H4 (cell line): ENCODE measurements around the gene ZG16B. TPM values are rescaled to one million over a fixed set of nuclear protein-coding genes. Genes with fewer than 3 reads are reported as not detected.

ENCODE experiments used
- DNase-seq: peaks from one replicate; pipeline ENCODE4 v3.0.0-alpha.2; 2015; ENCODE audit warnings: low spot score
- total RNA-seq: library from RNA; depleted of rRNA; stranded (reverse); fragments of >200 nt; shearing (Covaris generic); gene quantifications from 2 replicates; pipeline ENCODE4 v1.2.3, GENCODE V29; 2014

Gene ZG16B
- total RNA-seq, 1 experiment from 2014 or later = 0.14 TPM

DNA sequence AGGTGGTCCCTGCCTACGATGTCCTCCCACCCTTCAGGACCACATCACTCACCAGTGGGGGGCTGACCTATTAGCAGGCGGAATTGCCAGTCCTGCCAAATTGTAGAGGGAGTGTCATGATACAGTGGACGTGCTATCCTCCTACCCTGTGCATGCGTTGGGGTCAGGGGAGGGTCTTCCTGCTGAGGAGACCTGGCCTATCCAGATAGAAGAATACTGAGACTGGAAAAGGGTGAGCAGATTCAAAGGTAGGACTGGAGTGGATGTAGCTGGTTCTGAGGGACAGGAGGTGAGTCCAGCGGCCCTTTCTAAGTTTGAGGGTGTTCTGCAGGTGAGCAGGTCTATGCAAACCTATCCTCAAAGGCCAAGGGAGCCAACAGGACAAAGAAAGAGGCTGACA is 23.8 kb upstream of the ZG16B start:
- DNase-seq = no peak

DNA sequence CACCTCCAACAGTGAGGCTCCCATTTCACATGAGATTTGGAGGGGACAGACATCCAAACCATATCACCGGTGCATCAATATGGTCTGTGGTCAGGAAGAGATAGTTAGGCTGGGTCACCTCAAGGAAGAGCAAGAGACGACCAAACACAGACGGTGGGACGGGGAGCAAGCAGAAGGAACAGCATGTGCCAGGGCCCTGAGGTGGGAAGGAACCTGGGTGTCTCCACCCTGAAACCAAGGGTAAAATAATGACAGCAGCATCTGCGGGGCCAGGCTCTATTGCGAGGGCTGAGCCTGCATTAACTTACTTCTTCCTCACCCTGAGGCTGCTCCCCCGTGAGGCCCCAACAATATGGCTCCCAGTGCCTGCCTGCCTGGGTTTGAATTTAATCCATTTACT is 21.9 kb upstream of the ZG16B start:
- no peak for DNase-seq

DNA sequence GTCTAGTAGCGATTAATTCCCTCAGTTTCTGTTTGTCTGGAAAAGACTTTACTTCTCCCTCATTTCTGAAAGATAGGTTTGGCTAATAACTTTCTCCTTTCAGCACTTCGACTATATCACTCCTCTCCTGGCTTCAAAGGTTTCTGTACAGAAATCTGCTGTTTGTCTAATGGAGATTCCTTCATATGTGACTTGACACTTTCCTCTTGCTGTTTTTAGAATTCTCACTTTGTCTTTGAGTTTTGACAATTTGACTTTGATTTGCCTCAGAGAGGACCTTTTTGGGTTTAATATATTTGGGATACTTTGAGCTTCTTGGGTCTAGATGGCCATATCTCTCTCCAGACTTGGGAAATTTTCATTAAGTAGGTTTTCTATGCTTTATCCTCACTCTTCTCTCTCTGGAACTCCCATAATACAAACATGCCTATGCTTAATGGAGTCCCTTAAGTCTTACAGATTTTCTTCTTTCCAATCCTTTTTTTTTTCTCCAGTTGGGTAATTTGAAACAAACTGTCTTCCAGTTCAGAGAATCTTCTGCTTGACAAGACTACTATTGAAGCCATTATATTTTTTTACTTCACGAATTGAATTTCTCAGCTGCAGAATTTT is 20.8 kb upstream of the ZG16B start:
- no peak for DNase-seq

DNA sequence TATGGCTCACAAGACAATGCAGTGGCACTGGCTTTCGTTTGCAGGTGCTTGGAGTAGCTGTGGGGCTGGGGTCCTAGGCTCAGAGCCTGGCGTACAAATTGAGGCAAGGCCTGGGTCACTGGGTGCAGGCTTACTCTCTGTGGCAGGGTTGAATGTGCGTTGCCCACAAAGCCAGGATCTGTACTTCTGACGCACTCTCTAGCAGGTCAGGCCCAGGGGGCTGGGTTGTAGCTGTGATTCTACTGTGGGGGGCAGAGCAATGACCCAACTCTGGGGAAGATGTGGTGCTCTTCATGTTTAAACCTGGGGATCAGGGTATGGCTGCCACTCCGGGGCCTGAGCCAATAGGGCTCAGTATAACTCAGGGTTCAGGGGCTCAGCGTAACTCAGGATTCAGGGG is 19.5 kb upstream of the ZG16B start:
- no peak for DNase-seq

DNA sequence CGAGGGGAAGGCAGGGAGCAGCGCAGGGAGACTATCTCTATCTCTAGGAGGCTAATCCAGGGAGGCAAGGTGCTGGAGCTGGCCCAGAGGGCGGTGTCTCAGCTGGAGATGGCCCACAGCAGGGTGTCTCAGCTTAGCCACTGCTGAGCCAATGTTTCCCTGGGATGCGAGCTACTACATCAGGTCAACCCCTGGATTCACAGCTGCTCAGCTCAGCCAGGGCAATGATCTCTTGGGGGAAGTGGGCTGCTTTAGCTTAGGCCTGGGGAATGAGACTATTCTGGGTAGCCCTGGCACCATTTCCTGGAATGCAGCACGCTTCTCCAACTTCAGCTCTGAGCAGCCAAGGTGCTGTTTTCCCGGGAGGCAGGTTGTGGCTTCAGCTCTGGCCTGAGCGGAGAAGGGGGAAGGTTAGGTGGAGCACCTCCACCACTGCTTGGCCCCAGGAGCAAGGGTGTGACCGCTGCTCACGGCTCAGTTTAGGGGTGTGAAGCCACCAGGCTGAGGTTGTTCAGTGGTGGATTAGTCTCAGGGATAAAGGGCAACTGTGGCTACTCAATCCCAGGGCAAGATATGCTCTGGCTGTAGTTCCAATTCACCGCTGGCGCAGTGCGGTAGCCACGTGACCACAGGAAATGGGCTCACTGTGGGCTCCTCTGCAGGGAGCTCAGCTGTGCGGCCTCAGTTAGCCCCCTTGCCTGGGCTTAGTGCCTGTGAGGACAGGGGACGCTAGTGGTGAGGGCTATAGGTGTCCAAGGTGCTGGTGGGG is 18.2 kb upstream of the ZG16B start:
- no peak for DNase-seq

DNA sequence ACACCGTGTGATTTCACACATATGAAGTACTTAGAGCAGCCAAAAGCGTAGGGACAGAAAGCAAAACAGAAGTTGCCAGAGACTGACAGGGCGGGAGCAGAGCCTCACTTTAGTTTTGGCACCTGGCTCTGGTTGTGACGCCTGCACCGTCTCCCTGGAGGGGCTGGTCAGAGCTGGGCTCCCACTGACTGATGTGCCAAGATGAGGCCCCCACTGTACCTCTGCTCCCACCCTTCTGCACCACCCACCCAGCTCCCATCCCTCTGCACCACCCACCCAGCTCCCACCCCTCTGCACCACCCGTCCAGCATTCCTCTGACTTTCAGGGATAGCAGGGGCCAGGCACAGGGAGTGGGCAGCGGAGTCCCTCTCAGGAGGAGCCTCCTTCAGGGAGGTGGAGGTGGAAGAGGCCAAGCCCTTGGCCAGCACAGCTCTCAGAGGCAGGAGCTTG is 16.3 kb upstream of the ZG16B start:
- no peak for DNase-seq

DNA sequence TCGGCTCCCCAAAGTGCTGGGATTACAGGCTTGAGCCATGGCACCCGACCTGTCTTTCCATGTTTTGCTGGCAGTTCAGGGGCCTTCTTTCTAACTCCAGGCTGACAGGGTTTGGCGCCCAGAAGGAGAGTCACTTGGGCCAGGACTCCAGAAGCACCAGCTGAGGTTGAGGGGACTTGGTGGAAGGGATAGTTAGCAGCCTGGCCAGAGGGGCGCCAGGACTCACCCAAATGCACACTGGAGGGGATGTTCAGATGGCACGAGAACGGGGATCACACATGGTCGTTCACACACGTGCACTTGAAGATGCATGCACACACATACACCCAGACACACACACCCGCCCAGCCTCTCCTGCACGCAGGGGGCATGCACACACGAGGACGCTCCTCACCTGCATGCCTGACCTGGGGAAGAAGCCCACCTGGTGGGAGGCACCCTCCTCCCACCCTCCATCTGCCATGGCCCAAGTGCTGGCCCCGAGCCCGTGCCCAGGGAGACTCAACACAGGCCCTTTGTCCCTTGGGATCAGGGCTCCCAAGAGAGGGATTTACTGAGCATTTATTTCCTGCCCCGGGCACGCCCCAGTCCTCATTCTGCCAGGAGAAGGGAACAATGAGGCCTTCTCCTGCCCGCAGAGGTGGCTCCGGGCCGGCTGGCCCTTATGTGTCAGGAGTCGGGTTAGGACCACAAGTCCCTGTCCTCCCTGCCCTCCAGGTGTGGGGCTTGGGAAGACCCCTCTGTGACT is 15.4 kb upstream of the ZG16B start:
- DNase-seq = no peak

DNA sequence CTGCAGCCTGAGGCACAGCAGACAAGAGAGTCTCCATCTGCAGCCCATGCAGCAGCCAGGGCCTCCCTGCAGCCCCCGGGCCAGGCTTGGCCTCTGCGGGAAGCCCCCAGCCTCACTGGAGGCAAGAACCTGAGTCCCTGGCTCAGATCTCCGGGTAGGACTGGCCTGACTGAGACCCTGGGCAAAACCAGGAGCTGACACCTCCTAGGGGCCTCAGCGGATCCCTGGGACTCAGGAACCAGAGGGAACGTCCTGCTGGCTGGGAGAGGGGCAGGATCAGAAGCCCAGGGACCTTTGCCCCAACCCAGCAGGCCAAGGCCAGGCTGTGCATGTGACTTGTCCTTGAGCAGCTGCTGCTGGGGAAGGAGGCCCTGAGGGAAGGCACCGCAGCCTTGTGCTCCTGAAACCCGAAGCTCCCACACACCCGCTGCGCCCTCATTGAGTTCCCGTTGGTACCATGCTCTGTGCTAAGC is 14.8 kb upstream of the ZG16B start:
- DNase-seq = no peak

DNA sequence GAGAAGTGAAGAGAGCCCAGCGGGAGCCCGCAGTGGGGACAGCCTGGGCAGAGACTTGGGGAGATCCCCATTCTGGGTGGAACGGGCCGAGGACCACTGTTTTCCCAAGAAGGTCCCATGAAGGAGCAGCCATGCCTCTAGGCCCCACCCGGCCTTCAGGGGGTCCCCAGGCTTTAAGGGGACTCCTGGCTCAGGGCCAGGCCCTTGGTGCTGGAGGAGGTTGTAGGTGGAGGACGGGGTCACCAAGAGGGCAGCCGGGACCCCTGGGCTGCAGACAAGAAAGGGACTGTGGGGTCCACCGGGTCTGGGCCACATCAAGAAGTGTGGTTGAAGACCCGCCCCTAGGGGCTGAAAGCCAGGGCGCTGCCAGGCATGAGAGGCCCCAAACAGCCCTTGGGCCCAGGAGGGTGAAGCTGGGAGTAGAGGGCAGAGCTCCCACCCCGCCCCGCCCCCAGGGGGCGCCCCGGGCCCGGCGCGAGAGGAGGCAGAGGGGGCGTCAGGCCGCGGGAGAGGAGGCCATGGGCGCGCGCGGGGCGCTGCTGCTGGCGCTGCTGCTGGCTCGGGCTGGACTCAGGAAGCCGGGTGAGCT is 13.3 kb upstream of the ZG16B start, which contains the start of gene PRSS21:
PRSS21 (plus strand) TSS at position 487 of the 589 bp plus-strand sequence; CDS start at position 519, 32 bp downstream.
- DNase-seq = no peak

DNA sequence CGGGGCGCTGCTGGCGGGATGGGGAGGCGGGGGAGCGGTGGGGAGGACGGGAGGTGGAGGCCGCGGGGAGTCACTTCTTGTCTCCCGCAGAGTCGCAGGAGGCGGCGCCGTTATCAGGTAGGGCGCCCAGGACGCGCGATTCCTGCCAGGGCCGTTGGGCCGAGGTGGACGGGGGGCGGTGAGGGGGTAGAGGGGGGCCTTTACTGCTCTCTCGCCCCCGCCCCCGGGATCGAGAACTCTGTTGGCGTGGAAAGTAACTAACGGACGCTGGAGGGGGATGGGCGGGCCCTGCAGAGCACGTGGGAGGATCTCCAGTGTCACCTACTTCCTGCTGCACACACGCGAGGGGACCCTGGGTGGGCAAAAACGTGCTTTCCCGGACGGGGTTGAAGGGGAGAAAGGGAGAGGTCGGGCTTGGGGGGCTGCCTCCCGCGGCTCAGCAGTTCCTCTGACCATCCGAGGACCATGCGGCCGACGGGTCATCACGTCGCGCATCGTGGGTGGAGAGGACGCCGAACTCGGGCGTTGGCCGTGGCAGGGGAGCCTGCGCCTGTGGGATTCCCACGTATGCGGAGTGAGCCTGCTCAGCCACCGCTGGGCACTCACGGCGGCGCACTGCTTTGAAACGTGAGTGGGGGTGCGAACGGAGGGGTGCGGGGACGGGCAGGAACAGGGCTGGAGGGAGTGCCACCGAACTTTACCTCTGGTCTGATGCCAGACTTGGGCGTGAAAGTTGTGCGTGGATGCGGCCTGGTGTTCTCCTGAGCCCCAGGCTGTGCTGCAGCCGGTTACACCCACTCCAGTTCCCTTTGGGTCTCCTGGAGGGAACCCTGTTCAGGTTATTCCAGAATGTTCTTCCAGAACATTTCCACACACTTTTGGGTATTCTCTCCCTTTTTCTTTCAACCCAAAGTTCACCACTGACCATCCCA is 12.5 kb upstream of the ZG16B start:
- DNase-seq = no peak

DNA sequence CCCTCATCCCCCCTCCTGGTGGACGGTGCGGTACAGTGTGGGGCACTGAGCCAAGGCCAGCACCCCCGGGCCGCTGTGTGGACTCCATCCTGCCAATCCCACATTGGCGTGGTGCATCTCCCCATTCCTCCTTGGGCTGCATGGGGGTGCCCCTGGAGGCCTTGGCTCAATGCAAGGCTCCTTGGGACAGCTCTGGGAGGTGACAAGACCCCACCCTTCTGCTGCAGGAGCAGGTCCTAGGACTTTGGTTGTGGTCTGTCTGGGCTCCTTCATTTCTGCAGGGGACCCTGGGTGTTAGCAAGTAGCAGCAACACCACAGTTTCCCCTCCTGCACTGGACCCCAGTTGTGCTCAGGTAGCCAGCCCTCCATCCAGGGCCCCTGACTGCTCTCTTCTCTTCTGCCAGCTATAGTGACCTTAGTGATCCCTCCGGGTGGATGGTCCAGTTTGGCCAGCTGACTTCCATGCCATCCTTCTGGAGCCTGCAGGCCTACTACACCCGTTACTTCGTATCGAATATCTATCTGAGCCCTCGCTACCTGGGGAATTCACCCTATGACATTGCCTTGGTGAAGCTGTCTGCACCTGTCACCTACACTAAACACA is 11.7 kb upstream of the ZG16B start:
- DNase-seq = no peak

DNA sequence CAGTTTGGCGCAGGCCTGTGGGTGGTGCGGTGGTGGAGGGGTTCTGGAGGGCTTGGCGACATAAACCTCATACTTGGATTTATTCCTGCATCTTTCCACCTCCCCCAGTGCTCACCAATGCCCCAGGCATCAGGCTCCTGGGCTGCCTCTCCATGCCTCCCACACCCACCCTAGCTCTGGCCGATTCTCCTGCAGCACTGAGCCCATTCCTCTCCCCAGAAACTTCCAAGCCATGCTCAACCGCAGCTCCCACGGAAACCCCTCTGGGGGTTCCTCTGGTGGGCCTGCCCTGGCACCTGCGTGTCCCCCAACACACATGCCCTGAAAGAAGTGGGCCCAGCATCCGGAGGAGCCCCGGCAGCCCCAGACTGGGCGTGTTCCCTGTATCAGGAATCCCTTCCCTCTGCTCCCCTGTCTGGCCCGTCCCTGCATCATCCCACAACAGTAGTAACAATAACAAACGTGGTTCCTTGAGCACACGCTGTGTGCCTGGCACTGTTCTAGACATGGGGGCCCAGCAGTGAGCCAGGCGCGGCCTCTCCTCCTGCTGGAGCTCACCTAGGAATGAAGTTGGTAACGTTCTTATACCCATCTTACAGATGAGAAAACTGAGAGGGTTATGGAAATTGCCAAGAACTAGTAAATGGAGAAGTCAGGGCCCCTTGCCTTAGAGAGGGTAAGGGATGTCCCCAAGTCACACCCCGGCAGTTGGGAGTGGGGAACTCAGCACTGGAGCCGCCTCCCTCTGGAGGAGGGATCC is 10.7 kb upstream of the ZG16B start:
- DNase-seq = no peak

DNA sequence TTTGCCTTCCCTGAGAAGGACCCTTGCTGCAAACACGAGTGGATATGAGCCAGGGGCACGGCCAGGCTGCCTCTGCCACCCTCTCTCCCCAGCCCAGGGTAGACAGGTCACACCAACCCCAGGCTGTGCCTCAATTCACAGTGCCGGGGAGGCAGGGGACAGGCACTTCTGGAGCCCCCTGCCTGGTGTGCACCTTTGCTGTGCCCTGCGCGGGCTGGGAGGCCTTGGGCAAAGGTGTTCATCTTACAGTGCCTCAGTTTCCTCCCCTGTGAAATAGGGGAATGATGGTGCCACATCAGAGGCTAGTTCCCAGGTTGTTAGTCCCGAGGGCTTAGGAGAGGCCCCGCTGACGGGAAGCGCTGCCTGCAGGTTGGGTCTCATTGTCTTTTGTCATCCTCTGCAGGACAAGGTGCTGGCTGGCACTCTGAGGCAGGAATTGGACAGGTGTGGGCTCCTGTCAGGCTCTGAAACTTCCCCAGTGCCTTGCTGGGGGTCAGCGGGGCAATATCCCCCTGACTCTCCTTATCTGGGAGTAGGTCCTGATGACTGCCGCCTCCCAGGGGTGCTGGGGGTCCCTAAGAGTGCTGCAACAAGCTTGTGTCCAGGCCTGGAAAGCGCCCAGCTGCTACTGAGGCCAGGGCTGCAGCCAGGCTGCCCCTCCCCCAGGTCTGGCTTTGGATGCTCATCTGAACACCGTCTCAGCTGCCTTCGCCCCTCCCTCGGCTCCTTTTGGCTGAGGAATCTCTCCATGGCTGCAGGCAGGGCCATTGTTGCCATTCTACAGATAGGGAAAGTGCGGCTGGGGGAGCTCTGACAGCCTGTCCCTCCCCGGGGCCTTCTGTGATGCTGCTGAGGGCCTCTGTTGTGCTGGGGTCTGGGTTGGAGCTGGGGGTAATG is 9.9 kb upstream of the ZG16B start:
- no peak for DNase-seq

DNA sequence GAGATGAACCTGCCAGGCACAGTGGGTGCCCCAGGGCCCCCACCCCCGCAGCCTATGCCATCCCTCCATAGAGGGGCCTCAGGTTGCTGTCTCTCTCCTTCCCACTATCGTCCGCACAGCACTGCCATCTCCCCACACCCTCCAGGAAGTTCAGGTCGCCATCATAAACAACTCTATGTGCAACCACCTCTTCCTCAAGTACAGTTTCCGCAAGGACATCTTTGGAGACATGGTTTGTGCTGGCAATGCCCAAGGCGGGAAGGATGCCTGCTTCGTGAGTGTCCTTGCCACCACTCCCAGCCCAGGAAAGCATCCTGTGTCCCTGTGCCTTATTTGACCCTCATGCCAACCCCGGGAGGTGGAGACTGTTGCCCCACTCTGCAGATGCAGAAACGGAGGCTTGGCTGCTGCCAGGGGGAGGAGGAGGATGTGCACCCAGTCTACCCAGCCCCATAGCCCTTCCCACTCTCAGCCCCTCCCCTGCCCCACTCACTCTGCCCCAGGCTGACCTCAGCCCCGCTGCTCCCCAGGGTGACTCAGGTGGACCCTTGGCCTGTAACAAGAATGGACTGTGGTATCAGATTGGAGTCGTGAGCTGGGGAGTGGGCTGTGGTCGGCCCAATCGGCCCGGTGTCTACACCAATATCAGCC is 9.1 kb upstream of the ZG16B start:
- DNase-seq = no peak

DNA sequence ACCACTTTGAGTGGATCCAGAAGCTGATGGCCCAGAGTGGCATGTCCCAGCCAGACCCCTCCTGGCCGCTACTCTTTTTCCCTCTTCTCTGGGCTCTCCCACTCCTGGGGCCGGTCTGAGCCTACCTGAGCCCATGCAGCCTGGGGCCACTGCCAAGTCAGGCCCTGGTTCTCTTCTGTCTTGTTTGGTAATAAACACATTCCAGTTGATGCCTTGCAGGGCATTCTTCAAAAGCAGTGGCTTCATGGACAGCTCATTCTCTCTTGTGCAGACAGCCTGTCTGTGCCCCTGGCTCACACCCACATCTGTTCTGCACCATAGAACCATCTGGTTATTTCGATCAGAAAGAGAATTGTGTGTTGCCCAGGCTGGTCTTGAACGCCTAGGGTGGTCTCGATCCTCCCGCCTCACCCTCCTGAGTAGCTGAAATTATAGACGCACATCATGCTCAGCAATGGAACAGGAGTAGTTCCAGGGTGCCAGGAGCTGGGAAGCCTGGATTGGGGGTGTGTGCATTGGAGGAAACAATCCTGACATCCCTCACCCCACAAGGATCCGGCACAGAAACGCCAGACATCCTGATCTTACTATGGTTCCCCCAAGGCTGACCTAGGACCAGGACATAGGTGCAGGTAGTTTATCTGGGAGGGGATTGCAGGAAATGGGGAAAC is 8.5 kb upstream of the ZG16B start:
- no peak for DNase-seq

DNA sequence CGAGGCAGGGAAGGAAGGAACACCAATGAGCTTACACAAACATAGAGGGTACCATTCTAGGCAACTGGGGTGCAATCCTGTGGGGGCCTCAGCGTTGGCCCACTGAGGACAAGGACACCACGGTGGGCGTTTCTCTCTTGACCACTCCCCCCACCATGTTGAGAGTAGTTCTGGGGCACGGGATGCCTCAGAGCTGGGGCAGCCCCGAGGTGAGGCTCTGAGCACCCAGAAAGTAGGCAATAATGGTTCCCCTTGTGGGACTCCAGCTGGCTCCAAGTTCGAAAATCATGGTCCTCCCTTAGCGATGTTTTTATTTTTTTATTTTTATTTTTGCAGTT is 8.0 kb upstream of the ZG16B start:
- DNase-seq = no peak

DNA sequence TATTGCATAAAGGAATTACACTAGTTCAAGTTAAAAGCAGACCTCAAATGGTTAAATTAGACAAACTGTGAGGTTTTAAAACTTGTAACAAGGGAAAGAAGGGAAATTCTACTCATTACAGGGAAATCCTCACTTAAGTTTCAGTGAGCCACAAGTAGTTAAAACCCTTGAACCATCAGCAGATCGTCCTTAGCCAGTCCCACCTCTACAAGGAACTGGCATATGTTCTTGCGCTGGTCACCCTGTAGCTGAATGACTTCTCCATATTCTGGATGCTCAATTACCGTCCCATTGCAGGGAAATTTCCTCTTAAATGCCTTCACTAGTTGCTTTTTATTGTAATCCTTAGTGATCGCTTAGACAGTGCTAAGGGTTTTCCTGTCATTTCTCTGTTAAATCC is 7.6 kb upstream of the ZG16B start:
- DNase-seq = no peak

DNA sequence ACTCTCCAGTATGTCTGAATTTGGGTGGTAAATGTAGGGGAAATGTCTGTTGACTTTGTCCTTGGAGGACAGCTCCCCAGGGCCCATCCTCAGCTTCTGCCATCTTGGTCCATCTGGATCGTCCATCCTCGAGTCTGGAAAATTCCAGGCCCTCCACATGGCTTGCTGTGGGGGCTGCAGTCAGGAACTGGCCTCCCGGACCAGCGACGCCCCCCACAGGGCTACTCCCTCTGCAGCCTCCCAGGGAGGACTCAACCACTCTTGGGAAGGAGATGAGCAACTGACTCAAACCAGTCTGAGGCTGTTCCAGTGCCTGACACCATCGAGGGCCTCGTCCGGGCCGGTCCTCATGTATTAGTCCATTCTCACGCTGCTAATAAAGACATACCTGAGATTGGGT is 5.5 kb upstream of the ZG16B start:
- DNase-seq = no peak
